Umbilical cord (tissue), 2 donors: ENCODE results near the gene NUP42. TPM values are rescaled to one million over a fixed set of nuclear protein-coding genes. Genes with fewer than 3 reads are reported as not detected.
"Not testable (repeated sequence)": the region's sequence is repeated elsewhere in the genome, so short reads cannot be mapped to it uniquely, and the experiment has no call there.

Source experiments
- DNase-seq: peaks from one replicate; pipeline ENCODE4 v3.0.0-alpha.2; 2015; ENCODE audit warnings: low spot score
- total RNA-seq: library from RNA; depleted of rRNA; stranded (reverse); fragments of >200 nt; gene quantifications from one replicate; pipeline ENCODE4 v1.2.3, GENCODE V29; 2014; ENCODE audit warnings: low replicate concordance; ENCODE audit not compliant: insufficient read depth

The NUP42 gene
- total RNA-seq = 40.7 TPM

GRCh38 chr7:23181684-23182553, at the start of gene NUP42:
Gene NUP42 (plus strand): TSS chr7:23182048. CDS start chr7:23182086, 38 bp downstream.
- DNase-seq = peak; percentile 99

GRCh38 chr7:23133797-23134196, 48.1 kb upstream of the NUP42 start:
- DNase-seq = no peak

- no peak for DNase-seq
These were observed 46.1 kb upstream of the NUP42 start for GRCh38 chr7:23135755-23136154.

- no peak for DNase-seq
These were observed 45.6 kb upstream of the NUP42 start for GRCh38 chr7:23136216-23136615.

- no peak for DNase-seq
These were observed 24.2 kb upstream of the NUP42 start for GRCh38 chr7:23157679-23158078.

- DNase-seq = no peak
These were observed 23.3 kb upstream of the NUP42 start for GRCh38 chr7:23158546-23158945.

GRCh38 chr7:23161482-23161881, 20.4 kb upstream of the NUP42 start:
- no peak for DNase-seq

GRCh38 chr7:23164846-23165245, 17.0 kb upstream of the NUP42 start:
- DNase-seq = no peak

GRCh38 chr7:23165316-23165715, 16.5 kb upstream of the NUP42 start:
- DNase-seq = no peak

GRCh38 chr7:23167691-23168090, 14.2 kb upstream of the NUP42 start:
- no peak for DNase-seq

GRCh38 chr7:23168111-23168885, 13.6 kb upstream of the NUP42 start:
- no peak for DNase-seq

- no peak for DNase-seq
These were observed 5.9 kb upstream of the NUP42 start for GRCh38 chr7:23175938-23176337.

- no peak for DNase-seq
These were observed 1.6 kb downstream of the NUP42 start for GRCh38 chr7:23183279-23184012.

- no peak for DNase-seq
These were observed 2.4 kb downstream of the NUP42 start for GRCh38 chr7:23184291-23184690.

- peak; percentile 80 for DNase-seq
These were observed 3.0 kb downstream of the NUP42 start for GRCh38 chr7:23184709-23185359.

- DNase-seq = no peak
These were observed 4.1 kb downstream of the NUP42 start for GRCh38 chr7:23185980-23186379.

- no peak for DNase-seq
These were observed 9.2 kb downstream of the NUP42 start for GRCh38 chr7:23191022-23191421.

GRCh38 chr7:23193650-23194227, 11.9 kb downstream of the NUP42 start:
- DNase-seq = not testable (repeated sequence)

- no peak for DNase-seq
These were observed 14.5 kb downstream of the NUP42 start for GRCh38 chr7:23196306-23196705.

GRCh38 chr7:23197745-23198144, 15.9 kb downstream of the NUP42 start:
- not testable (repeated sequence) for DNase-seq

- no peak for DNase-seq
These were observed 18.5 kb downstream of the NUP42 start for GRCh38 chr7:23200331-23200730.
